GM21619 (cell line): ENCODE results near the gene PFDN4.
"Not testable (repeated sequence)": the region's sequence is repeated elsewhere in the genome, so short reads cannot be mapped to it uniquely, and the experiment has no call there.

Experiments used
- ATAC-seq: cut with Tn5 transposase; IDR thresholded peaks from one replicate; pipeline ENCODE4 v1.9.1; 2021; ENCODE audit not compliant: unreplicated experiment

Gene PFDN4

DNA sequence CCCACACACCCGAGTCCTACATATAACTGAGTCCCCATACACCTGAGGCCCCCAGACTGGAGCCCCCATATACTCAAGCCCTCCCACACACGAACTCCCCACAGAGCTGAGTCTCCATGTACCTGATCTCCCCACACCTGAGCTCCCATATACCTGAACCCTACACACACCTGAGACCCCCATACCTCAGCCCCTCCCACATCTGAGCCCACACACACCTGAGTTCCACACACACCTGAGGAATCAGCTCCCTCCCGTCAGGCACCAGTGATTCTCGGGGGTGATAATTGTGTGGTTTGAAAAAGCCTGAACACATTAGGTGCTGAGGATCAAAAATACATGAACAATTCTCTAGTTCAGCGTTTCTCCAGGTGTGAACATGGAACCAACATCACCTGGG, 15.4 kb downstream of the PFDN4 start:
- no peak for ATAC-seq

DNA sequence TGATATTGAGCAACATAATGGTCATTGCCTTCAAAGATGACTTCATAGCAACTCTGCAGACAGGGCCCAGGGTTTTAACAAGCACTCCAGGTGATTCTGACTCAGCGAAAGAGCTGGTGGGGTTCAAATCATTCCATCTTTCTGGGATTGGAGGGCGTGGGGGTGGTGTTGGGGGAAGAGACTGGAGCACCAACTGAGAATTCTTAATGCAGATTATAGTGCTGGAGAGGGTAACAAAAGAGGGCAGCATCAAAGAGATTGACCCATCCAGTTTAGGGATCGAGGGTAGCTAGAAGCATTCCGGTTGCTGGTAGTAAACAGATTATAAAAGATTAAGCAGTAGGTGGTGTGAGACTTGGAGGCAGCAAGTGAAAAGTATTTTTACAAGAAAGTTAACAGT, 15.9 kb downstream of the PFDN4 start:
- no peak for ATAC-seq

GRCh38 chr20:54224642-54225041, 16.8 kb downstream of the PFDN4 start:
- ATAC-seq, result not testable (repeated sequence)

GRCh38 chr20:54227241-54227640, 19.4 kb downstream of the PFDN4 start:
- peak; percentile 87 for ATAC-seq

DNA sequence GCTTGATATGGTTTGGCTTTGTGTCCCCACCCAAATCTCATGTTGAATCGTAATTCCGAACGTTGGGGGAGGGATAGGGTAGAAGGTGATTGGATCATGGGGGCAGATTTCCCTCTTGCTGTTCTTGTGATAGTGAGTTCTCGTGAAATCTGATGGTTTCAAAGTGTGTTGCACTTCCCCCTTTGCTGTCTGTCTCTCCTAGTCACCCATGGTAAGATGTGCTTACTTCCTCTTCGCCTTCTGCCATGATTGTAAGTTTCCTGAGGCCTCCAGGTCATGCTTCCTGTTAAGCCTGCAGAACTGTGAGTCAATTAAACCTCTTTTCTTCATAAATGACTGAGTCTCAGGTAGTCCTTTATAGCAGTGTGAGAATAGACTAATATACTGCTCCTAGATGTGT, 19.9 kb downstream of the PFDN4 start:
- ATAC-seq, result no peak

DNA sequence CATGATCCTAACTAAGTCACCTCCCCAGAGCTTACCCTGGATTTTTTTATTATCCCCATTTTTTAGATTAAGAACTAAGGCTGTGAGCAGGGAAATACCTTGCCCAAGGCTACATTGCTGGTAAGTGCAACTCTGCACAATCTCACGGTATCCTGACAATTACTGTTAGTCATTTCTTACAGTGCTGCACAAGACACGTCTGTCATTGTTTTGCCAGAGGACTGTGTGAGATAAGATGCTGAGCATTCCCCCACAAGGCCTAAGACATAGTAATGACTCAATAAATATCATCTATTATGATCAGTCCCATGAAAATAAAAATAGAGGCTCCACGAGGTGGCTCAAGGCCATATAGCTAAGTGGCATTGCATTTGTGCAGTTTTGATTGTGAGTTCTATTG, 21.0 kb downstream of the PFDN4 start:
- no peak for ATAC-seq

DNA sequence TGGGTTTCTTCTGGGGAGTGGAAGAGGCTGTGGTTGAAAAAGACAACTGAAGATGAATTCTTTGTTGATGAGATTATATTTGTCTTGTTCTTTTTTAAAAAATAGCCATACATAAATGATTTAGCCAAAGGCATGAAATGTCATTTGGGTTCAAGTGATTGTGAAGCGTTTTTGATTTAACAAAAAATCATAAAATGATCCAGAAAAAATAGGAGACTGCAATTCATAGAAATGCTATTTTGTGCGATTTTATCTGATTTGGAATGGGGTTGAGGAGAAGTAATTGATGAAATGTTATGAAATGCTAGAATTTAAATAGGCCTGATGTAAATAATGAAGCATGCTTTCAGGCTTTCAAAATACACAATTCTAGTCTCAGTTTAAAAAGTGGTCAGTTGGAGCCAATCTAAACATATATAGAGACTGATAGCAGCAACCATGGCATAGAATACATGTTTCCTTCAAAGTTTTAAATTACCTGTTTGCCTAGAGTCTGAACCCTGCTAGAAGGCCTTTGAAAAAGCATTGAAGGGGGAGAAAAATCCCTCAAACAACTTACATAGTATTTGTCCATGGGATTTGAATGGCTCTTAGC, 21.8 kb downstream of the PFDN4 start:
- ATAC-seq, result no peak

DNA sequence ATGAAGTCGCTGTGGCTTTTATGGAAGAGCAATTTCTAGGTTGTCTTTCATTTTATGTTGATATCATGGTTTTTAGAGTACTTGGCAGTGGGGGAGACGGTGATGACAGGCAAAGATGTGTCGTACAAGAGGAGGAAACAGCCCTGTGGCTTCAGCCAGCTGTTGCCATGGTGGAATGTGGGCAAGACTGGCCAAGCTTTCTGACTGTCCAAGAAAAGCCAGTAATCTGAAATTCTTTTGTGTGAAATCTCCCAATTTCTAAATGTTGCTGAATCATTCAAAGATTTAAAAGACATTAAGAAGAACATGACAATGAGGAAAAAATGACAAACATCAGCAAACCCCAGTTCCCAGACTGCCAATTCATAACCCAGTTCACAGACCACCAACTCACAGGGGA, 23.1 kb downstream of the PFDN4 start:
- no peak for ATAC-seq

DNA sequence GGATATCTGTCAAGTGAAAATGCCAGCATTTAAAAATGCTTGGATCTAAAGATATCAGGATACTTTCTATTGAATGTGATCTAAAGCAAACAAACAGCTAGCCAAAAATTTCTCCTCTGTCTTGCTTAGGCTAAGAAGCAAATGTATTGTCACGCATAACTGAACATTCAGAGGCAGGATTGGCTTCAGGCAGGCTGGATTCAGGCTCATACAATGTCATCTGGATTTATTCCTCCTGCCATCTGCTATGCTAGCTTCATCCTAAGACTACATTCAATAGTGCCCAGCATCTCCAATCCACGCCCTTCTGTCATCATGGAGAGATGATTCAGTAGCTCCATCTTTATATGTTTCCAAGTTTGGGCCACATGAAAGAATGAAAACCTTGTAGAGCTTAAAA, 27.1 kb downstream of the PFDN4 start:
- ATAC-seq, result no peak

DNA sequence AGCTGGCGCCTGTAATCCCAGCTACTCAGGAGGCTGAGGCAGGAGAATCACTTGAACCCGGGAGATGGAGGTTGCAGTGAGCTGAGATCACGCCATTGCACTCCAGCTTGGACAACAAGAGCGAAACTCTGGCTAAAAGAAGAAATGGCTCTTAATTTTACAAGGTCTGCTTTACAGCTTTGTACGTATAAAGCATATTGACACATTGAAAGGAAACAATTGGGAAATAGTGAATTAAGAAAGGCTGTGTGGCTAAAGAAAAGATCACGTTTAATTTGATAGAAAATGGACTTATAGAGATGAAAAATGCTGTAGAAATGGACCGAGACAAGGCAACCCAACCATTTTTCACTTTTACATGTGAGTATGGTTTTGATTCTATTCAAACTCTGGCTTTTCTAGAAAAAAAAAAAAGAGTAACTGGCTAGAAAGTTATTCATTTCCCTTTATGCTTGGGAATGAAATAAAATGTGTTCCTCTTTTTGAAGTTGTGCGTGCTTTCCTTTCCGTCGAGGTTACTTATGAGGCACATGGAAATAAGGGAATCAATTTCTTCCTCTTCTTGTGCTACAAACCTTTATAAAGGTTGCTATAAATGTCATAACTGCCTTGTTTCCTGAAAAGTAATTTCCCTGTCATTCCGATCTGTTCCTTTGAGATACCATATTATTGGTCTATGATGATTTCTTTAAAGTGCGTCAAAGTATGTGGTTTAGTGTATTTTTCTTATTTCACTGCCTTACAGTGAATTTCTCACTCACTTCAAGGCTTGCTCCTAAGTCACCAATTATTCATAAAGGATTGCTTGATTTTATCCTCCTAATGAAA, 29.4 kb downstream of the PFDN4 start:
- ATAC-seq, result no peak

GRCh38 chr20:54244113-54244512, 36.2 kb downstream of the PFDN4 start:
- no peak for ATAC-seq

DNA sequence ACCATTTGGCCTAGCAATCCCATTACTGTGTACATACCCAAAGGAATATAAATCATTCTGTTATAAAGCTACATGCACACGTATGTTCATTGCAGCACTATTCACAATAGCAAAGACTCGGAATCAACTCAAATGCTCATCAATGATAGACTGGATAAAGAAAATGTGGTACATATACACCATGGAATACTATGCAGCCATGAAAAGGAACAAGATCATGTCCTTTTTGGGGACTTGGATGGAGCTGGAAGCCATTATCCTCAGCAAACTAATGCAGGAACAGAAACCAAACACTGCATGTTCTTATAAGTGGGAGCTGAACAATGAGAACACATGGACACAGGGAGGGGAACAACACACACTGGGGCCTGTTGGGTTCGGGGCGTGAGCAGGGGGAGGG, 40.8 kb downstream of the PFDN4 start:
- ATAC-seq, result not testable (repeated sequence)

DNA sequence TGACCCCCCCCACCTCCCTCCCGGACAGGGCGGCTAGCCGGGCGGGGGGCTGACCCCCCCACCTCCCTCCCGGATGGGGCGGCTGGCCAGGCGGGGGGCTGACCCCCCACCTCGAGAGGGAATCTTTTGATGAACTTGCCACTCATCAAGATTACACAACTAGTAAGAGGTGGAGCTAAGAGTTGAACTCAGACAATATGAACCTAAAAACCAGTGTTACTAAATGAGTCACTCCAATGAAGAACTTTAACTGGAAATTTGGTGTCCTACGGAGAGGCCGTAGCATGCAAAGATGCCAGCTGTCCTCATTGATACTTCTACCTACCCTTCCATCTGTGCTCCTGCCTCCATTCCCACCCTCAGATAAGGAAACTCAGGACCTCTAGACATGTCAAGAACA, 42.8 kb downstream of the PFDN4 start:
- no peak for ATAC-seq

- ATAC-seq, result no peak
Measured at GRCh38 chr20:54251096-54251495, 43.2 kb downstream of the PFDN4 start.

- no peak for ATAC-seq
Measured at GRCh38 chr20:54254596-54254995, 46.7 kb downstream of the PFDN4 start.

GRCh38 chr20:54255157-54255556, 47.3 kb downstream of the PFDN4 start:
- ATAC-seq, result no peak

DNA sequence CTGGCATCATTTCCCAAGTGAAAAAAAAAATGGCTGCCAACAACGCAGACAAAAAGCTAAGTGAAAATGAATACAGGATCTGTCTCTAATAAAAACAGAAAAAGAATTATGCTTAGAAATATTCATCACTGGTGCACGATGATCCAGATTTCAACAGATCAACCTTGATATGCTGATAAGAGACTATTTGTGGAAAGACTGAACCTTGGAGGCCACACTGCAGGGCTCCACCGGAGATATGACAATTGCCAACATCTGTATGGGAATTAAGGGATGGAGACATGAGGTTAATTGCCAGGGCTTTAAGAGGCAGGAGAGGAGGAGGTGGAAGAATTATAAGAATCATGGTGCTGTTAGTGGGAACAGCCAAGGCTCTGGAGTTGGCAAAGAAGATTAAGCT, 48.3 kb downstream of the PFDN4 start:
- no peak for ATAC-seq

DNA sequence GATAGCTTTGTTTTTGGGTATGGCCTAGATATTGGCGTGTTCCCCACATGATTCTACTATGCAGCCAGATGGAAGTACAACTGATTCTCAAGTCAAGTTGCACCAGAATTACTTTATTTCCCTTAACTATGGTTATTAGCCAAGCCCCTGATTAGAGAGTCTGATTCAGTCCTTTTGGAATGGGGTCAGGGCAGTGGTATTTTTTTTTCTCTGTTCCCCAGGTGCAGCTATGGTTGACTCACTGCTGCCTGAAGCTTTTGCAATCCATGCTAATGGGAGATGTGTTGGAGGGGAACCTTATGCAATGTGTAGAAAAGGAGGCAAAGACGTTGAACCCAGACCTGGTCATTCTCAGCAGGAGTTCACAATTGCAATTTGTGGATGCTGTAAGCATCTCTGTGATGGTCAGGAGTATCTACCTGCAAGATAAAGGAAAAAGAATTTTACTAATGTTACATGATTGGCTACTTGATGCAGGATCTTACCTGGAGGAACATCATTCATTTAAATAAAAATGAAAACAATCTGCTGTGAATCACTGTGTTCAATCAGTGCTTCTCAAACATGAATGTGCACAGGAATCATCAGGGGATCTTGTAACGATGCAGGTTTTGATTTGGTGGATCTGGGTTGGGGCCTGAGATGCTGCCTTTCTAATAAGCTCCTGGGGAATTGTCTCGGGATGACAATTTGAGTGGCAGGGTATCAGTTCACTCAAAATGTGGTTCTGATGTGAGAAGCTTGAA, 49.4 kb downstream of the PFDN4 start:
- ATAC-seq, result no peak

DNA sequence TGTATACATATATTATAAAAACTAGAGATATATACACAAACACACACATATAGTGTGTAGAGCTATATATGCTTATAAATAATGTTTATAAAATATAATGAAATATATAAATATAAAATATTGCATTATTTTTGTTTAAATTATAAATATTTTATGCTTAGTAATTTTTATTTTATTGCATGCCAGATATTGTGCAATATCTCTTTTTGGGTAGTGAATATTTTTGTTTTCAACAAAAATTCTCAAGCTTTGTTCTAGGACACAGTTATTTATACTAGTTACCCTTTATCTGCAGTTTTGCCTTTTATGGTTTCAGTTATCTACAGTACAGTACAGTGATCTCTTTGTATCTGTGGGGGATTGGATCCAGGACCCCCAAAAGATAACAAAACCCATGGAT, 52.2 kb downstream of the PFDN4 start:
- no peak for ATAC-seq

GRCh38 chr20:54262671-54263070, 54.8 kb downstream of the PFDN4 start:
- ATAC-seq, result no peak

DNA sequence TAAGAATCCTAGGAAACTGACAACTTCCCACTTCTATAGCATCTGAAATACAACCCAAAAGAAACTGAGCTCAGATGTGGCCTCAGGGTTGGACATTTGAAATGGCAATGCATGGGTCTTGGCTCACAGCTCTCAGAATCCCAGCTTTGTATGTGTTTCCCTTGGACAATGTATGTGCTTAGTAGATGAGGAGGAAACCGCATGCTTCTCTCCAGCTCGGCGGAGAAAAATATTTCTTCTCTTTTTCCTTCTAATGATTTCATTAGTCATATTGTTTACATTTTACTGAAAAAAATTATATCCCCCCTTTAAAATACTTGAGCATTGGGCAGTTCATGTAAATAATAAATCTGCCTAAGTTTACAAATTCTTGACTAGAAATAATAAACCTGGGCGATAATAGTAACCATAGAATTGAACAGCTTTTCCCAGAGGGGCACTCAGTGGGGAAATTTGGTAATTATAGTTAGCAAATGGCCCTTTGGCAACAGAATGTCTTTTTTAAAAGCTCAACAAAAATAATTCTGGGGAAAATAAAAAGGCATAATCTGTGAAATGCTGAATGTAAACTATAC, 55.3 kb downstream of the PFDN4 start:
- ATAC-seq, result no peak

DNA sequence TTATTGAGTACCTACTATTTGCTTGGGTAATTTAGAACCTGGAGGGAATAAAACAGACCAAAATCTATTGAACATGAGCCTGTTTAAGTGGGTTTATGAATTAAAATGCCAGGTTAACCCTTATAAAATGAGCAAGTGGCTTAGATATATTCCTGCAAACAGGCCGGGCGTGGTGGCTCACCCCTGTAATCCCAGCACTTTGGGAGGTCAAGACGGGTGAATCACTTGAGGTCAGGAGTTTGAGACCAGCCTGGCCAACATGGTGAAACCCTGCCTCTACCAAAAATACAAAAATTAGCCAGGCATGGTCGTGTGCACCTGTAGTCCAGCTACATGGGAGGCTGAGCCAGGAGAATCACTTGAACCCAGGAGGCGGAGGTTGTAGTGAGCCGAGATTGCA, 57.9 kb downstream of the PFDN4 start:
- ATAC-seq, result not testable (repeated sequence)
